NOMO-1 (cell line): ENCODE results near the gene CKAP2L.
"Not testable (repeated sequence)": the region's sequence is repeated elsewhere in the genome, so short reads cannot be mapped to it uniquely, and the experiment has no call there.

Experiments used
- DNase-seq, 2 experiments: peaks; one replicate each; lab custom pipeline; 2025; ENCODE audit not compliant: unreplicated experiment in 2 of 2; lab: John Stamatoyannopoulos, UW

Gene CKAP2L

GRCh38 chr2:112713585-112713925, 50.9 kb downstream of the CKAP2L start:
- DNase-seq, result no peak

- no peak for DNase-seq
Measured at GRCh38 chr2:112712903-112713584, 51.4 kb downstream of the CKAP2L start.

- DNase-seq, result no peak
Measured at GRCh38 chr2:112712465-112712864, 51.9 kb downstream of the CKAP2L start.

GRCh38 chr2:112710956-112711750, 53.3 kb downstream of the CKAP2L start:
- no peak for DNase-seq

GRCh38 chr2:112709703-112710102, 54.7 kb downstream of the CKAP2L start:
- DNase-seq, result no peak

- no peak for DNase-seq
Measured at GRCh38 chr2:112708968-112709367, 55.4 kb downstream of the CKAP2L start.

GRCh38 chr2:112706947-112707346, 57.5 kb downstream of the CKAP2L start:
- not testable (repeated sequence) for DNase-seq

- peak; percentile 56 to 74 for DNase-seq
Measured at GRCh38 chr2:112706170-112706664, 58.2 kb downstream of the CKAP2L start.

- DNase-seq, result no peak
Measured at GRCh38 chr2:112705575-112705974, 58.8 kb downstream of the CKAP2L start.

GRCh38 chr2:112703684-112704083, 60.7 kb downstream of the CKAP2L start:
- no peak for DNase-seq

GRCh38 chr2:112701052-112701451, 63.4 kb downstream of the CKAP2L start:
- DNase-seq, result peak; percentile 19 to 77

- DNase-seq, result peak; percentile 57 to 97
Measured at GRCh38 chr2:112699984-112700667, 64.3 kb downstream of the CKAP2L start.

GRCh38 chr2:112698834-112699515, 65.4 kb downstream of the CKAP2L start:
- peak; percentile 56 to 78 for DNase-seq

GRCh38 chr2:112694182-112694581, 70.2 kb downstream of the CKAP2L start:
- no peak for DNase-seq

GRCh38 chr2:112693596-112693995, 70.8 kb downstream of the CKAP2L start:
- DNase-seq, result no peak

GRCh38 chr2:112692918-112693317, 71.5 kb downstream of the CKAP2L start:
- no peak for DNase-seq

- peak; percentile 89 to 96 for DNase-seq
Measured at GRCh38 chr2:112692495-112692911, 71.9 kb downstream of the CKAP2L start.

- no peak for DNase-seq
Measured at GRCh38 chr2:112691881-112692281, 72.5 kb downstream of the CKAP2L start.

- DNase-seq, result peak; percentile 56 to 75
Measured at GRCh38 chr2:112690853-112691401, 73.5 kb downstream of the CKAP2L start.

GRCh38 chr2:112688086-112688880, 76.1 kb downstream of the CKAP2L start:
- no peak for DNase-seq
